H9 (cell line): ENCODE measurements around the gene SLC25A22. TPM values are rescaled to one million over a fixed set of nuclear protein-coding genes. Genes with fewer than 3 reads are reported as not detected.

Experiments
- DNase-seq: peaks from one replicate; pipeline ENCODE4 v3.0.0-alpha.2; 2017
- H2AFZ ChIP-seq: one replicate; pipeline ENCODE4 v1.6.1; 2013; ENCODE audit warnings: mild to moderate bottlenecking, low read length, control low read depth, moderate library complexity
- H2AK5ac ChIP-seq: 2 replicates; pipeline ENCODE4 v1.6.1; 2013; ENCODE audit warnings: low read length, control low read depth, mixed read lengths; ENCODE audit not compliant: insufficient read length
- H2BK120ac ChIP-seq: one replicate; pipeline ENCODE4 v1.6.1; 2013; ENCODE audit warnings: low read depth, mild to moderate bottlenecking, low read length, control low read depth, inconsistent platforms; ENCODE audit not compliant: poor library complexity, severe bottlenecking
- H2BK12ac ChIP-seq: 2 replicates; pipeline ENCODE4 v1.6.1; 2013; ENCODE audit warnings: low read length, control low read depth, mixed read lengths, low read depth; ENCODE audit not compliant: insufficient read length
- H2BK15ac ChIP-seq: 2 replicates; pipeline ENCODE4 v1.6.1; 2013; ENCODE audit warnings: low read depth, low read length, control low read depth
- H2BK20ac ChIP-seq: one replicate; pipeline ENCODE4 v1.6.1; 2013; ENCODE audit warnings: low read depth, mild to moderate bottlenecking, low read length, control low read depth, inconsistent platforms; ENCODE audit not compliant: poor library complexity, severe bottlenecking
- H2BK5ac ChIP-seq: 2 replicates; pipeline ENCODE4 v1.6.1; 2013; ENCODE audit warnings: low read length, control low read depth, mixed read lengths; ENCODE audit not compliant: insufficient read length
- H3K14ac ChIP-seq: 2 replicates; pipeline ENCODE4 v1.6.1; 2013; ENCODE audit warnings: low read length, control low read depth; ENCODE audit not compliant: insufficient read depth
- H3K18ac ChIP-seq: 2 replicates; pipeline ENCODE4 v1.6.1; 2013; ENCODE audit warnings: low read depth, mild to moderate bottlenecking, mixed read lengths, low read length, control low read depth; ENCODE audit not compliant: insufficient read length
- H3K23ac ChIP-seq: 2 replicates; pipeline ENCODE4 v1.6.1; 2013; ENCODE audit warnings: low read length, control low read depth, mixed read lengths, low read depth; ENCODE audit not compliant: insufficient read length
- H3K23me2 ChIP-seq: 2 replicates; pipeline ENCODE4 v1.6.1; 2013; ENCODE audit warnings: low read depth, mild to moderate bottlenecking, mixed read lengths, low read length, control low read depth; ENCODE audit not compliant: insufficient read length, poor library complexity, severe bottlenecking
- H3K27ac ChIP-seq: 2 replicates; pipeline ENCODE4 v1.5.1; 2013; ENCODE audit warnings: low read length, control low read depth, mixed read lengths, low read depth; ENCODE audit not compliant: insufficient read length
- H3K27me3 ChIP-seq: 2 replicates; pipeline ENCODE4 v1.6.1; 2013; ENCODE audit warnings: low read length, control low read depth, inconsistent platforms; ENCODE audit not compliant: insufficient read depth
- H3K4ac ChIP-seq: 2 replicates; pipeline ENCODE4 v1.6.1; 2013; ENCODE audit warnings: low read depth, mild to moderate bottlenecking, control low read depth, inconsistent platforms, low read length, moderate library complexity
- H3K4me1 ChIP-seq: 2 replicates; pipeline ENCODE4 v1.6.1; 2013; ENCODE audit warnings: low read length, control low read depth, inconsistent platforms; ENCODE audit not compliant: insufficient read depth
- H3K4me2 ChIP-seq: 2 replicates; pipeline ENCODE4 v1.6.1; 2013; ENCODE audit warnings: low read length, control low read depth, mixed read lengths; ENCODE audit not compliant: insufficient read length, insufficient read depth
- H3K56ac ChIP-seq: 2 replicates; pipeline ENCODE4 v1.6.1; 2013; ENCODE audit warnings: low read depth, mild to moderate bottlenecking, mixed read lengths, low read length, control low read depth; ENCODE audit not compliant: insufficient read length
- H3K79me1 ChIP-seq: 2 replicates; pipeline ENCODE4 v1.6.1; 2013; ENCODE audit warnings: low read depth, mild to moderate bottlenecking, moderate library complexity, low read length, control low read depth, inconsistent platforms; ENCODE audit not compliant: insufficient read depth, poor library complexity, severe bottlenecking
- H3K79me2 ChIP-seq: 2 replicates; pipeline ENCODE4 v1.6.1; 2013; ENCODE audit warnings: low read length, control low read depth, inconsistent platforms; ENCODE audit not compliant: insufficient read depth
- H3K9ac ChIP-seq: 2 replicates; pipeline ENCODE4 v1.6.1; 2013; ENCODE audit warnings: low read length, control low read depth, mixed read lengths; ENCODE audit not compliant: insufficient read length; ENCODE audit errors: extremely low read depth
- H3K9me3 ChIP-seq: one replicate; pipeline ENCODE4 v1.6.1; 2013; ENCODE audit warnings: low read depth, low read length, inconsistent platforms; ENCODE audit not compliant: control insufficient read depth
- H3T11ph ChIP-seq: one replicate; pipeline ENCODE4 v1.6.1; 2013; ENCODE audit warnings: mild to moderate bottlenecking, low read length, control low read depth, inconsistent platforms
- H4K20me1 ChIP-seq: one replicate; pipeline ENCODE4 v1.6.1; 2013; ENCODE audit not compliant: control insufficient read depth, insufficient read length, insufficient read depth
- H4K5ac ChIP-seq: 2 replicates; pipeline ENCODE4 v1.6.1; 2013; ENCODE audit warnings: low read depth, mild to moderate bottlenecking, mixed read lengths, low read length, control low read depth; ENCODE audit not compliant: insufficient read length
- H4K8ac ChIP-seq: replicated peaks from 2 replicates; pipeline ENCODE4 v1.6.1; 2013; ENCODE audit warnings: low read length, control low read depth, mixed read lengths, low read depth; ENCODE audit not compliant: insufficient read length
- H4K91ac ChIP-seq: 2 replicates; pipeline ENCODE4 v1.6.1; 2013; ENCODE audit warnings: low read depth, mild to moderate bottlenecking, moderate library complexity, mixed read lengths, low read length, control low read depth; ENCODE audit not compliant: insufficient read length
- H3K27ac Mint-ChIP-seq, 3 experiments: 2 replicates in 2 of 3; 3 replicates in 1 of 3; pipeline ENCODE4 v1.8.0; 2020 to 2021; ENCODE audit warnings: mixed read lengths in 3 of 3, mild to moderate bottlenecking in 1 of 3, moderate library complexity in 1 of 3
- H3K27me3 Mint-ChIP-seq: 2 replicates; pipeline ENCODE4 v1.8.0; 2021; ENCODE audit warnings: low read depth, mild to moderate bottlenecking, moderate library complexity, mixed read lengths
- H3K36me3 Mint-ChIP-seq, 3 experiments: 2 replicates in 2 of 3; 3 replicates in 1 of 3; pipeline ENCODE4 v1.8.0; 2020 to 2021; ENCODE audit warnings: low read depth in 3 of 3, mixed read lengths in 3 of 3; ENCODE audit not compliant: insufficient read depth in 1 of 3
- H3K4me1 Mint-ChIP-seq, 2 experiments: 2 replicates each; pipeline ENCODE4 v1.8.0; 2020; ENCODE audit warnings: mixed read lengths in 2 of 2
- H3K4me3 Mint-ChIP-seq, 2 experiments: 2 replicates in 1 of 2; 3 replicates in 1 of 2; pipeline ENCODE4 v1.8.0; 2020 to 2021; ENCODE audit warnings: mild to moderate bottlenecking in 2 of 2, mixed read lengths in 2 of 2, moderate library complexity in 1 of 2
- H3K9me3 Mint-ChIP-seq, 2 experiments: 2 replicates in 1 of 2; 3 replicates in 1 of 2; pipeline ENCODE4 v1.8.0; 2020; ENCODE audit warnings: mild to moderate bottlenecking in 2 of 2, mixed read lengths in 2 of 2, moderate library complexity in 1 of 2
- WGBS: extraction: QIAGEN DNeasy Blood & Tissue Kit; methylation state at CpG from one replicate; pipeline ENCODE4 v1.1.7; 2013; ENCODE audit warnings: missing lambda C conversion rate, low lambda C conversion rate, mixed read lengths; ENCODE audit not compliant: insufficient read length; ENCODE audit errors: extremely low coverage; 5-methylcytosine and 5-hydroxymethylcytosine counted together
- total RNA-seq: library from RNA; stranded (reverse); gene quantifications from 2 replicates; pipeline ENCODE4 v1.2.1, GENCODE V29; 2021
- TF ChIP-seq, protein P1 (sequence below): fragments of 200-600 bp; sonication (generic); conservative IDR thresholded peaks from 3 replicates; pipeline ENCODE4 v1.8.0; 2021; ENCODE audit warnings: antibody characterized with exemption, mild to moderate bottlenecking

Gene SLC25A22
- total RNA-seq, 1 experiment from 2014 or later: 51.9 TPM

DNA sequence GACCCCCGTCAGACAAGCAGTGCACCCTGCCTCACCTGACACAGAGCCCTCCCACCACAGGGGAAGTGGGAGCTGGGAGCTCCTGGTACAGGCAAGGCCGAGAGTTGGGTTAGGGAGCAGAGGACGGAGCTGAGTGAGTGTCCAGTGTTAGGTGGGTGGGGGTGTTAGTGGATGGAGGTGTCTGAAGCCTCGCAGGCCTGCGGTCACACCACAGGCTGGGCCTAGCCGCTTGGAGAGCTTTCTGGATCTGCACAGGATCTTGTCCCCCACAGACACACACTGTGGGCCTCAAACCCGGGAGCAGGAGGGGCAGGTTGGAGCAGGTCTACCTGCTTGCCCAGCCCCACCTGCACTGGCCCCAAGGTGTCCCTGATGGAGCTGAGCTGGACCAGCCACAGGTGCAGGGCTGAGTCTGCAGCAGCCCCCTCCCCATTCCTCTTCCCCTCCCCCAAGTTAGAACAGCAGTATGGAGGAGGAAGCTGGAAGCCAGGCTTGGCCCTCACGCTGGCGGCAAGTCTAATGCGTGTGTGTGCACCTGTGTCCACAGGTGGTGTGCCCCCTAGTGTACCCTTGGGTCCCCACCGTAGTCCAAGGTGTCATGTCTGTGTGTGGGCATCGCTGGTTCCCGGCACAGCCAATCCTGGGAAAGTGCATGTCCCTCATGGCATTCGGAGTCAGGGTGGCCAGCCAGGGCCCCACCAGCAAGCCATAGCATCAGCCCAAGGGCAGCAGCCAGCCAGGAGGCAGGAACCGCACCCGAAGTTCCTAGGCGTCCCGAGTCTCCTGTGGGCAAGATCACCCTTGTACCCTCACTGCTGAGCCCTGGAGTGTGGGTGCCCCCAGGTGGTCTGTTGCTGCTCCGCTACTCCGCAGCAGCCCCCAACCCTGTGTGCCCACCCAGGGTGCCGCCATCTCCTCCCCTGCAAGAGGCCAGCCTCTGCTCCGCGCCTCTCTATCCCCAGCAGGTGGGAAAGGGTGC lies 18.8 kb downstream of the SLC25A22 start:
- Mint-ChIP-seq H3K9me3 (no peaks in the 10 kb centered on the region), H3K27ac (no peak overlapping the region), H3K4me1 (peaks cover 32 to 42% of the 10 kb centered on the region in 2 experiments), H3K36me3 (peaks cover 5 to 21% (median 17%) of the 10 kb centered on the region in 3 experiments; a peak in 6 of 7 replicates), H3K4me3 (peak overlapping the region; percentile 63 to 78; a peak in 4 of 5 replicates), H3K27me3 (peaks cover 4% of the 10 kb centered on the region)
- H2BK15ac ChIP-seq: no peak overlapping the region
- no peak overlapping the region for H3K9ac ChIP-seq
- H3T11ph ChIP-seq: no peak overlapping the region
- H3K4me2 ChIP-seq: no peak overlapping the region
- H3K27me3 ChIP-seq: no peaks in the 10 kb centered on the region
- H3K79me2 ChIP-seq: peaks cover 3% of the 10 kb centered on the region; the same call in 1 of the 2 replicates
- H2AFZ ChIP-seq: no peak overlapping the region
- TF ChIP-seq, protein P1, sequence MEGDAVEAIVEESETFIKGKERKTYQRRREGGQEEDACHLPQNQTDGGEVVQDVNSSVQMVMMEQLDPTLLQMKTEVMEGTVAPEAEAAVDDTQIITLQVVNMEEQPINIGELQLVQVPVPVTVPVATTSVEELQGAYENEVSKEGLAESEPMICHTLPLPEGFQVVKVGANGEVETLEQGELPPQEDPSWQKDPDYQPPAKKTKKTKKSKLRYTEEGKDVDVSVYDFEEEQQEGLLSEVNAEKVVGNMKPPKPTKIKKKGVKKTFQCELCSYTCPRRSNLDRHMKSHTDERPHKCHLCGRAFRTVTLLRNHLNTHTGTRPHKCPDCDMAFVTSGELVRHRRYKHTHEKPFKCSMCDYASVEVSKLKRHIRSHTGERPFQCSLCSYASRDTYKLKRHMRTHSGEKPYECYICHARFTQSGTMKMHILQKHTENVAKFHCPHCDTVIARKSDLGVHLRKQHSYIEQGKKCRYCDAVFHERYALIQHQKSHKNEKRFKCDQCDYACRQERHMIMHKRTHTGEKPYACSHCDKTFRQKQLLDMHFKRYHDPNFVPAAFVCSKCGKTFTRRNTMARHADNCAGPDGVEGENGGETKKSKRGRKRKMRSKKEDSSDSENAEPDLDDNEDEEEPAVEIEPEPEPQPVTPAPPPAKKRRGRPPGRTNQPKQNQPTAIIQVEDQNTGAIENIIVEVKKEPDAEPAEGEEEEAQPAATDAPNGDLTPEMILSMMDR: no peak
- H3K4me1 ChIP-seq: peaks cover 2% of the 10 kb centered on the region; the same call in 1 of the 2 replicates
- H3K23me2 ChIP-seq: peaks cover 17% of the 10 kb centered on the region
- no peak overlapping the region for H3K56ac ChIP-seq
- no peak overlapping the region for H2BK12ac ChIP-seq
- H4K8ac ChIP-seq: no peak overlapping the region
- H3K18ac ChIP-seq: no peak overlapping the region
- no peak overlapping the region for H3K23ac ChIP-seq
- no peak overlapping the region for H2BK120ac ChIP-seq
- no peak overlapping the region; the same call in 1 of the 2 replicates for H3K14ac ChIP-seq
- H2BK20ac ChIP-seq: no peak overlapping the region
- no peak overlapping the region for H3K4ac ChIP-seq
- no peak overlapping the region for H2AK5ac ChIP-seq
- no CpG with 5 or more reads among the region's 23 CpGs for WGBS
- H3K27ac ChIP-seq: no peak overlapping the region
- H4K5ac ChIP-seq: no peak overlapping the region
- no peak for DNase-seq
- H4K20me1 ChIP-seq: no peaks in the 10 kb centered on the region
- no peaks in the 10 kb centered on the region for H3K9me3 ChIP-seq
- H4K91ac ChIP-seq: no peak overlapping the region
- H3K79me1 ChIP-seq: peaks cover 8% of the 10 kb centered on the region
- no peak overlapping the region for H2BK5ac ChIP-seq
